Activated T-helper 1 cell treated with anti-CD3 and anti-CD28 coated beads, Interleukin-12 subunit alpha, Interleukin-12 subunit beta, Interleukin-2, Interleukin-4 antibody, amounts not matched to agents 30 ng/mL and 10 ng/mL and 1 ng/mL, durations not matched to agents 14 hours and 24 hours and 36 hours (primary cell): ENCODE results near the gene OR4M2. TPM values are rescaled to one million over a fixed set of nuclear protein-coding genes. Genes with fewer than 3 reads are reported as not detected.
"Not testable (repeated sequence)": the region's sequence is repeated elsewhere in the genome, so short reads cannot be mapped to it uniquely, and the experiment has no call there.

Experiments used
- DNase-seq: peaks from one replicate; pipeline ENCODE4 v3.0.0; 2021; ENCODE audit warnings: low spot score
- H3K27ac Mint-ChIP-seq: one replicate; pipeline ENCODE4 v1.8.0; 2021; ENCODE audit warnings: mild to moderate bottlenecking, mixed read lengths
- H3K27me3 Mint-ChIP-seq: one replicate; pipeline ENCODE4 v1.8.0; 2022; ENCODE audit warnings: mild to moderate bottlenecking, moderate library complexity, mixed read lengths; ENCODE audit not compliant: insufficient read depth
- H3K36me3 Mint-ChIP-seq: one replicate; pipeline ENCODE4 v1.8.0; 2021; ENCODE audit warnings: low read depth, mixed read lengths
- H3K4me1 Mint-ChIP-seq: one replicate; pipeline ENCODE4 v1.8.0; 2021; ENCODE audit warnings: low read depth, mixed read lengths
- H3K4me3 Mint-ChIP-seq: one replicate; pipeline ENCODE4 v1.8.0; 2021; ENCODE audit warnings: mild to moderate bottlenecking, moderate library complexity, mixed read lengths
- H3K9me3 Mint-ChIP-seq: one replicate; pipeline ENCODE4 v1.8.0; 2021; ENCODE audit warnings: mixed read lengths
- intact Hi-C: fragments of 100-400 bp; cut with micrococcal nuclease; formaldehyde crosslinking; loops from one replicate; pipeline ENCODE4 v1.15.1; 2024
- total RNA-seq: library from RNA; stranded (reverse); gene quantifications from 2 replicates; pipeline ENCODE4 v1.2.3, GENCODE V29; 2022

OR4M2 gene
- total RNA-seq, result not detected in 2 replicates

GRCh38 chr15:22080227-22080626 is at the start of gene OR4M2:
Gene OR4M2, plus strand, starts transcription at chr15:22080527. Its CDS starts 98 bp downstream, at chr15:22080625.
- H3K27me3 Mint-ChIP-seq, intact Hi-C loops, H3K36me3 Mint-ChIP-seq, H3K4me3 Mint-ChIP-seq, H3K9me3 Mint-ChIP-seq, H3K4me1 Mint-ChIP-seq, H3K27ac Mint-ChIP-seq, DNase-seq: not testable (repeated sequence)

GRCh38 chr15:22069267-22069666 is 11.1 kb upstream of the OR4M2 start:
- H3K9me3 Mint-ChIP-seq, H3K36me3 Mint-ChIP-seq, H3K27ac Mint-ChIP-seq, DNase-seq, H3K4me3 Mint-ChIP-seq, H3K4me1 Mint-ChIP-seq, intact Hi-C loops, H3K27me3 Mint-ChIP-seq: not testable (repeated sequence)

- H3K27me3 Mint-ChIP-seq, DNase-seq, H3K4me3 Mint-ChIP-seq, H3K27ac Mint-ChIP-seq, intact Hi-C loops, H3K9me3 Mint-ChIP-seq, H3K4me1 Mint-ChIP-seq, H3K36me3 Mint-ChIP-seq: not testable (repeated sequence)
These were observed 1.1 kb downstream of the OR4M2 start for GRCh38 chr15:22081386-22081785.

GRCh38 chr15:22098616-22099253 is 18.4 kb downstream of the OR4M2 start:
- H3K4me1 Mint-ChIP-seq, intact Hi-C loops, H3K9me3 Mint-ChIP-seq, H3K27ac Mint-ChIP-seq, H3K4me3 Mint-ChIP-seq, H3K27me3 Mint-ChIP-seq, DNase-seq, H3K36me3 Mint-ChIP-seq: not testable (repeated sequence)

GRCh38 chr15:22099289-22099891 is 19.1 kb downstream of the OR4M2 start:
- H3K4me3 Mint-ChIP-seq, intact Hi-C loops, DNase-seq, H3K9me3 Mint-ChIP-seq, H3K27ac Mint-ChIP-seq, H3K36me3 Mint-ChIP-seq, H3K27me3 Mint-ChIP-seq, H3K4me1 Mint-ChIP-seq: not testable (repeated sequence)

- H3K27me3 Mint-ChIP-seq, DNase-seq, H3K27ac Mint-ChIP-seq, H3K4me3 Mint-ChIP-seq, H3K4me1 Mint-ChIP-seq, H3K9me3 Mint-ChIP-seq, H3K36me3 Mint-ChIP-seq, intact Hi-C loops: not testable (repeated sequence)
These were observed 41.7 kb downstream of the OR4M2 start for GRCh38 chr15:22122033-22122432.

Other genes with a start within 250 kb of the OR4M2 start
- not detected in 2 replicates for gene POTEB, start 202.8 kb upstream of the OR4M2 start, total RNA-seq